Measurements from ENCODE around the gene MCF2L2.

Gene MCF2L2

GRCh38 chr3:183202004-183202722 lies 226.3 kb downstream of the MCF2L2 start:
- no peak for TF ChIP-seq CTCF (IDR thresholded peaks at IDR 0.05; ENCODE audit: low read depth, low read length, missing control alignments)
- in situ Hi-C loops (cut with HindIII; ENCODE audit: low pct_ligation_motif_present, low sequenced_read_pairs), result no loop called here
- Histone ChIP-seq H3K36me3 (replicated peaks) (no peaks in the 10 kb centered on the region), H3K27ac (no peak overlapping the region), H3K4me3 (ENCODE audit: low read depth, low read length) (no peak overlapping the region), H3K27me3 (replicated peaks) (no peaks in the 10 kb centered on the region)
- DNase-seq, result no peak

GRCh38 chr3:183198939-183199338 lies 229.5 kb downstream of the MCF2L2 start:
- Histone ChIP-seq H3K27ac (no peak overlapping the region), H3K27me3 (replicated peaks) (no peaks in the 10 kb centered on the region), H3K4me3 (ENCODE audit: low read depth, low read length) (no peak overlapping the region), H3K36me3 (replicated peaks) (no peaks in the 10 kb centered on the region)
- TF ChIP-seq CTCF (IDR thresholded peaks at IDR 0.05; ENCODE audit: low read depth, low read length, missing control alignments), result no peak
- in situ Hi-C loops (cut with HindIII; ENCODE audit: low pct_ligation_motif_present, low sequenced_read_pairs), result no loop called here
- DNase-seq, result no peak

GRCh38 chr3:183197734-183198133 lies 230.7 kb downstream of the MCF2L2 start:
- TF ChIP-seq CTCF (IDR thresholded peaks at IDR 0.05; ENCODE audit: low read depth, low read length, missing control alignments), result no peak
- Histone ChIP-seq H3K27ac (no peak overlapping the region), H3K27me3 (replicated peaks) (no peaks in the 10 kb centered on the region), H3K36me3 (replicated peaks) (no peaks in the 10 kb centered on the region), H3K4me3 (ENCODE audit: low read depth, low read length) (no peak overlapping the region)
- no peak for DNase-seq
- in situ Hi-C loops (cut with HindIII; ENCODE audit: low pct_ligation_motif_present, low sequenced_read_pairs), result no loop called here

- in situ Hi-C loops (cut with HindIII; ENCODE audit: low pct_ligation_motif_present, low sequenced_read_pairs), result no loop called here
Measured at GRCh38 chr3:183195266-183195665, 233.2 kb downstream of the MCF2L2 start.

GRCh38 chr3:183193762-183194689 lies 234.4 kb downstream of the MCF2L2 start:
- TF ChIP-seq CTCF (IDR thresholded peaks at IDR 0.05; ENCODE audit: low read depth, low read length, missing control alignments), result no peak
- in situ Hi-C loops (cut with HindIII; ENCODE audit: low pct_ligation_motif_present, low sequenced_read_pairs), result no loop called here
- Histone ChIP-seq H3K27me3 (replicated peaks) (no peaks in the 10 kb centered on the region), H3K27ac (no peak overlapping the region), H3K36me3 (replicated peaks) (no peaks in the 10 kb centered on the region), H3K4me3 (ENCODE audit: low read depth, low read length) (no peak overlapping the region)
- no peak for DNase-seq

More at GRCh38 chr3:183195266-183195665, 233.2 kb downstream of the MCF2L2 start:
- Histone ChIP-seq H3K36me3 (replicated peaks) (no peaks in the 10 kb centered on the region), H3K27ac (no peak overlapping the region), H3K27me3 (replicated peaks) (no peaks in the 10 kb centered on the region), H3K4me3 (ENCODE audit: low read depth, low read length) (no peak overlapping the region)
- no peak for TF ChIP-seq CTCF (IDR thresholded peaks at IDR 0.05; ENCODE audit: low read depth, low read length, missing control alignments)
- no peak for DNase-seq
